Measurements from ENCODE around the gene CCDC60.

- TF ChIP-seq POLR2AphosphoS5 (IDR thresholded peaks at IDR 0.05) (no peak), CTCF (IDR thresholded peaks at IDR 0.05) (no peak), POLR2A (IDR thresholded peaks at IDR 0.05) (no peak), EP300 (IDR thresholded peaks at IDR 0.05) (no peak)
These were observed 51.1 kb downstream of the CCDC60 start for GRCh38 chr12:119385659-119386058.
